Progenitor cell of endocrine pancreas (in vitro differentiated cells): ENCODE results near the gene HINFP. TPM values are rescaled to one million over a fixed set of nuclear protein-coding genes. Genes with fewer than 3 reads are reported as not detected.

Experiments used
- total RNA-seq: library from RNA; stranded (reverse); gene quantifications from 2 replicates; pipeline ENCODE4 v1.2.1, GENCODE V29; 2021

Gene HINFP
- total RNA-seq, 1 donor from 2014 or later = 48.7 TPM

Other genes with a start within 250 kb of the HINFP start
- not detected in 2 replicates for gene CXCR5, start 237.7 kb upstream of the HINFP start, total RNA-seq
- 26.4 and 30.3 TPM in 2 replicates for gene BCL9L, start 195.7 kb upstream of the HINFP start, total RNA-seq
- 0.41 TPM in 1 of 2 replicates, not detected in the other for gene UPK2, start 165.3 kb upstream of the HINFP start, total RNA-seq
- gene FOXR1, start 149.8 kb upstream of the HINFP start, total RNA-seq = not detected in 2 replicates
- 56.5 and 66.6 TPM in 2 replicates for gene CENATAC, start 123.4 kb upstream of the HINFP start, total RNA-seq
- 1,089 and 1,112 TPM in 2 replicates for gene RPS25, start 103.2 kb upstream of the HINFP start, total RNA-seq
- gene TRAPPC4, start 102.8 kb upstream of the HINFP start, total RNA-seq = 60.3 and 60.7 TPM in 2 replicates
- 52.7 and 53.4 TPM in 2 replicates for gene SLC37A4, start 90.7 kb upstream of the HINFP start, total RNA-seq
- gene HYOU1, start 64.4 kb upstream of the HINFP start, total RNA-seq = 196 and 199 TPM in 2 replicates
- gene VPS11, start 53.8 kb upstream of the HINFP start, total RNA-seq = 36.3 and 37.2 TPM in 2 replicates
- 39.0 and 39.8 TPM in 2 replicates for gene HMBS, start 36.7 kb upstream of the HINFP start, total RNA-seq
- gene DPAGT1, start 19.7 kb upstream of the HINFP start, total RNA-seq = 53.4 and 60.8 TPM in 2 replicates
- gene C2CD2L, start 14.2 kb upstream of the HINFP start, total RNA-seq = 7.2 and 7.3 TPM in 2 replicates
- 0.53 and 0.78 TPM in 2 replicates for gene ABCG4, start 27.5 kb downstream of the HINFP start, total RNA-seq
- gene NLRX1, start 47.1 kb downstream of the HINFP start, total RNA-seq = 14.7 and 15.9 TPM in 2 replicates
- gene NHERF4, start 63.9 kb downstream of the HINFP start, total RNA-seq = 6.2 and 6.3 TPM in 2 replicates
- 26.4 and 26.5 TPM in 2 replicates for gene CBL, start 84.8 kb downstream of the HINFP start, total RNA-seq
- gene MCAM, start 195.6 kb downstream of the HINFP start, total RNA-seq = 9.8 and 12.7 TPM in 2 replicates
- gene RNF26, start 212.9 kb downstream of the HINFP start, total RNA-seq = 30.3 and 34.2 TPM in 2 replicates
- gene C1QTNF5, start 219.3 kb downstream of the HINFP start, total RNA-seq = 0.31 and 0.40 TPM in 2 replicates
- gene MFRP, start 225.1 kb downstream of the HINFP start, total RNA-seq = not detected in 2 replicates